PC-9 (cell line): ENCODE data around the gene GNG7. TPM values are rescaled to one million over a fixed set of nuclear protein-coding genes. Genes with fewer than 3 reads are reported as not detected.

Experiments
- BruUV-seq: library from RNA; stranded (reverse); fragments of 400-500 nt; replicated peaks from 2 replicates; lab custom pipeline; 2021; lab: Mats Ljungman, UMichigan
- CTCF ChIA-PET: fragments of 300-600 bp; sonication (Branson Sonifier 250); formaldehyde crosslinking; loops from one replicate; lab custom pipeline; 2022; ENCODE audit warnings: antibody characterized with exemption; lab: Charles Lee
- POLR2A ChIA-PET: fragments of 300-600 bp; sonication (Branson Sonifier 250); formaldehyde crosslinking; loops from one replicate; lab custom pipeline; 2022; ENCODE audit warnings: antibody characterized with exemption; ENCODE audit not compliant: unreplicated experiment; lab: Charles Lee
- DNase-seq, 2 experiments: peaks; one replicate each; pipeline versions ENCODE4 v3.0.0 to v3.0.0-alpha.2; 2015 to 2022; ENCODE audit warnings: mixed read lengths in 1 of 2
- H2AFZ ChIP-seq: fragments of 200-600 bp; sonication (generic); 2 replicates; pipeline ENCODE4 v1.8.1; 2017; ENCODE audit warnings: antibody characterized with exemption
- H3F3A ChIP-seq: fragments of 200-600 bp; sonication (generic); 2 replicates; pipeline ENCODE4 v1.8.1; 2017; ENCODE audit warnings: antibody characterized with exemption, mild to moderate bottlenecking, low read depth; ENCODE audit not compliant: insufficient read depth
- H3K27ac ChIP-seq: fragments of 200-600 bp; sonication (generic); 2 replicates; pipeline ENCODE4 v1.6.1; 2016; ENCODE audit warnings: mixed run types
- H3K27me3 ChIP-seq: fragments of 200-600 bp; sonication (generic); 2 replicates; pipeline ENCODE4 v1.6.1; 2016; ENCODE audit warnings: low read depth, mixed run types; ENCODE audit not compliant: insufficient read depth
- H3K36me3 ChIP-seq: fragments of 200-600 bp; sonication (generic); 2 replicates; pipeline ENCODE4 v1.6.1; 2016; ENCODE audit warnings: low read depth, mixed run types
- H3K4me1 ChIP-seq: fragments of 200-600 bp; sonication (generic); replicated peaks from 2 replicates; pipeline ENCODE4 v1.6.1; 2016; ENCODE audit warnings: mixed run types; ENCODE audit not compliant: insufficient read depth
- H3K4me2 ChIP-seq: fragments of 200-600 bp; sonication (generic); 2 replicates; pipeline ENCODE4 v1.6.1; 2017; ENCODE audit warnings: mixed run types
- H3K4me3 ChIP-seq: fragments of 200-600 bp; sonication (generic); 2 replicates; pipeline ENCODE4 v1.6.1; 2016; ENCODE audit warnings: mixed run types
- H3K79me2 ChIP-seq: fragments of 200-600 bp; sonication (generic); 2 replicates; pipeline ENCODE4 v1.6.1; 2017; ENCODE audit warnings: low read depth, mixed run types
- H3K9me2 ChIP-seq: fragments of 200-600 bp; sonication (generic); 2 replicates; pipeline ENCODE4 v1.8.1; 2017; ENCODE audit warnings: mild to moderate bottlenecking; ENCODE audit not compliant: insufficient read depth
- H3K9me3 ChIP-seq: fragments of 200-600 bp; sonication (generic); 2 replicates; pipeline ENCODE4 v1.8.1; 2016; ENCODE audit warnings: low read depth; ENCODE audit not compliant: insufficient read depth
- H4K20me1 ChIP-seq: fragments of 200-600 bp; sonication (generic); 2 replicates; pipeline ENCODE4 v1.8.1; 2017; ENCODE audit not compliant: insufficient read depth
- CTCF ChIP-seq: fragments of 200-600 bp; sonication (generic); conservative IDR thresholded peaks from 2 replicates; pipeline ENCODE4 v1.6.1; 2017; ENCODE audit warnings: mixed run types, antibody characterized with exemption, mild to moderate bottlenecking, moderate library complexity
- EZH2 ChIP-seq: fragments of 200-600 bp; sonication (generic); IDR thresholded peaks from 2 replicates; pipeline ENCODE4 v1.8.0; 2017; ENCODE audit warnings: antibody characterized with exemption, low read depth
- intact Hi-C: fragments of 100-400 bp; cut with micrococcal nuclease; formaldehyde crosslinking; loops from one replicate; pipeline ENCODE4 v1.10.0; 2022; ENCODE audit not compliant: unreplicated experiment
- total RNA-seq: library from RNA; stranded (reverse); gene quantifications from 2 replicates; pipeline ENCODE4 v1.2.3, GENCODE V29; 2021

Gene GNG7
- total RNA-seq, 1 experiment from 2014 or later = 2.8 TPM

DNA sequence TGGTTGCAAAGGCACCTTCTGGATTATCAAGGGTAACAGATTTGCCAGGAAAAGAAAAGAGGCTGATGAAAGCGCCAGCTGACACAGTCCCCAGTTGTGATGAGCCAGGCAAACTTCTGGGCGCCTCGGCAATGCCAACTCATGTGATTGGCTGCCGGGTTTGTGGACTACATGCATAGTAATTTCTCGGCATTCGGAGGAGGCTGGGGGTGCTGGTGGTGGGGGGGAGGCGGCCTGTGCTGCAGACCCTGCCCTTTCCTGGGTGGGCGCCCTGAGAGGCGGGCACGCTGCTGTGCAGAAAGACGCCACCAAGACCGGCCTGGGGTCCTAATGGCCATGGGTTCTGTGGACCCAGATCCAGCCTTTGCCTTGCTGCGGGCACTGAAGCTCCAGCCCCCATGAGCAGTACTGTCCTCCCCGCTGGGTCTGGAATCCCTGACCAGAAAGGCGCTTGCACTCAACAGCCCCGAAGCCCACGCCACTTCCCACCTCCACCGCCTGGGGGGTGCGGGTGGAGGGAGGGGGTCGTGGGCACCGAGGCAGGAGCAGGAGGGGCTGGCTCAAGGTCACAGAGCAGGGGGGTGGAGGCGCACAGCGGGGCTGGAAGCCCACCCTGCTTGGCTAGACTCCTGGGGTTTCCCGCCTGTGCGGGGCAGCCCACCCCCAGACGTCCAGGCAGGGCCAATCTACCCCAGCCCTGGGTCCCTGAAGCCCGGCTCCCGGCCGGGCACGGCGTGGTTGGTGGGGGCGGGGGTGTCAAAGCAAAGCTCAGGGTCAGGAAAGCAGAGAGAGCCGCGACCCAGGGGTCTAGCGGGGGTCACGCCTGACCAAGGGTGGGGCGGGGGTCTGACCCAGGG lies 17.7 kb upstream of the GNG7 start:
- ChIA-PET CTCF (no interaction called here), POLR2A (no interaction called here)
- no peaks in the 10 kb centered on the region for H3K9me3 ChIP-seq

DNA sequence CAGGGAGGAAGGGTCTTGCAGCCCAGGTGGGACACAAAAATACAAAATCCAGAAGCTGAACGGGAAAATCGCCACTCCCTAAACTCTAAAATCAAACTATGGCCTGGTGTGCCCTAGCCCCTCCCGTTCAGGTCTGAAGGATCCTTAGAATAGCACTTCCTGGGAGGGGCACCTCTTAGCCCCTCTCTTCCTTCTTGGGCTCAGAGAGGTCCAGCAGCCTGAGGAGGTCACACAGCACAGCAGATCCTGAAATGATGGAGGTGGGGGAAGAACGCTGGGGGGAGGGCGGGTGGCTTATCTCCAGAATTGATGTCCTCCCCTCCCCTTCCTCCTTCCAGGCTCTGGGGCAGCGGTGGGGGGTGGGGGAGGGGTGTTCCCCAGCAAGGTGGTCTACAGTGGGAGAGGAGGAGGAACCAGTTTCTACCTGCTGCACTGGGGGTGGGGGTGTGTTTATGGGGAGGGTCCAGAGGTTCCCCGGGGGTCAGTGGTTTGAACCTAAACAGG lies 16.8 kb upstream of the GNG7 start:
- Histone ChIP-seq H3K4me1 (0 out of 2 replicates have a peak, but pooled peaks cover 7% of the 10 kb centered on the region), H3K36me3 (no peaks in the 10 kb centered on the region), H3K9me3 (no peaks in the 10 kb centered on the region), H3K4me2 (no peak overlapping the region), H4K20me1 (no peaks in the 10 kb centered on the region), H3K27me3 (peaks cover 40% of the 10 kb centered on the region), H3K9me2 (no peaks in the 10 kb centered on the region), H3F3A (no peaks in the 10 kb centered on the region), H3K27ac (no peak overlapping the region), H2AFZ (no peak overlapping the region), H3K4me3 (no peak overlapping the region), H3K79me2 (no peaks in the 10 kb centered on the region)
- ChIA-PET POLR2A (no interaction called here), CTCF (no interaction called here)
- intact Hi-C loops = no loop called here
- TF ChIP-seq CTCF (no peak), EZH2 (no peak)
- no TSS peak for BruUV-seq
- no peak for DNase-seq

More for the DNA sequence above, 17.7 kb upstream of the GNG7 start:
- Histone ChIP-seq H3K9me2 (no peaks in the 10 kb centered on the region), H3F3A (no peaks in the 10 kb centered on the region), H3K27me3 (peaks cover 35% of the 10 kb centered on the region), H3K4me1 (0 out of 2 replicates have a peak, but pooled peaks cover 7% of the 10 kb centered on the region), H2AFZ (no peak overlapping the region), H3K4me3 (no peak overlapping the region), H3K4me2 (no peak overlapping the region), H3K36me3 (no peaks in the 10 kb centered on the region), H3K27ac (no peak overlapping the region), H4K20me1 (no peaks in the 10 kb centered on the region), H3K79me2 (no peaks in the 10 kb centered on the region)
- intact Hi-C loops = no loop called here
- BruUV-seq = no TSS peak
- no peak for DNase-seq
- no peak for TF ChIP-seq CTCF
- no peak for TF ChIP-seq EZH2

DNA sequence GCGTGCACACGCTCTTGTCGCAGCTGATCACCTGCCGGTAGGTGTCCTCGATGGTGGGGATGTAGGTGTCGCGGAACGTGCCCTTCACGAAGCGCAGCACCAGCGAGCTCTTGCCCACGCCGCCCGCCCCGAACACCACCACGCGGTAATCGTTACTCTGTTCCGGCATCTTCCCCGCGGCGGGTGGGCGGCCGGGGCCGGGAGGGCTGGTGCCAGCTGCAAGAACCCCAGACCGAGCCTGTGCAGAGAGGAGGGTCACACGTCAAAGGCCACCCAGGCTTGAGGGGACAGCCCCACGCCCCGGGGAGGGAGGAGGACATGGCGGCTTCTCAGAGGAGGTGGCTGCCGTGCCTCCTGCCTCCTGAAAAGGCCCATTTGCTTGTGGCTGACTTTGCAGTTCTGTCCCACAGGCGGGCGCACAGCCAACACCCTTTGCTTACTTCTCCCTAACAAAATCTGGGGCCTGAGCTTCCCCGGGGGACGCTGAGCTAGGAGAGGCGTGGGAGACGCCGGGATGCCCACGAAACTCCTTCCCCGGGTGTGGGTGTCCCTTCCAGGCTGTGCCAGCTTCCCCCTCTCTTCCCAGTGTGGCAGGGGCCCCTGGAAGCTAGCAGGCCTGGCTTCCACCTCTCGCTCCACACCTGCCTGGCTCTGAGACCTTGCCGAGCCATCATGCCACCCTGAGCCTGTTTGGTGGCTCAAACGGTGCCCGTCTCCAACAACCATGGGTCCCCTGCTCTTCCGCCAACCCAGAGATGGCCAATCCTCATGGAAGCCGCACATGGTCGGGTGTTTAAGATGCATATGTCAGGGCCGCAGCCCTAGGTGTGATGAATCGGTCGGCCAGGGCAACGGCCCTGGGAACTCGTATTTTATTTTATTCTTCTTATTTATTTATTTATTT lies 15.4 kb upstream of the GNG7 start:
- TF ChIP-seq EZH2 = no peak
- TF ChIP-seq CTCF = no peak
- Histone ChIP-seq H3K4me2 (no peak overlapping the region), H3K27ac (no peak overlapping the region), H3K27me3 (peaks cover 40% of the 10 kb centered on the region), H3K9me3 (no peaks in the 10 kb centered on the region), H3K79me2 (no peaks in the 10 kb centered on the region), H3F3A (no peaks in the 10 kb centered on the region), H2AFZ (no peak overlapping the region), H3K4me3 (no peak overlapping the region), H3K4me1 (0 out of 2 replicates have a peak, but pooled peaks cover 2% of the 10 kb centered on the region), H3K36me3 (no peaks in the 10 kb centered on the region), H3K9me2 (no peaks in the 10 kb centered on the region), H4K20me1 (no peaks in the 10 kb centered on the region)
- intact Hi-C loops = no loop called here
- ChIA-PET CTCF (no interaction called here), POLR2A (no interaction called here)
- BruUV-seq = no TSS peak
- no peak for DNase-seq
